HG03039 (cell line): Measurements from ENCODE around the gene GPN2.
"Not testable (repeated sequence)": the region's sequence is repeated elsewhere in the genome, so short reads cannot be mapped to it uniquely, and the experiment has no call there.

Experiments used
- ATAC-seq: cut with Tn5 transposase; IDR thresholded peaks from one replicate; pipeline ENCODE4 v1.9.1; 2021; ENCODE audit warnings: mild to moderate bottlenecking, moderate library complexity; ENCODE audit not compliant: unreplicated experiment

Gene GPN2

DNA sequence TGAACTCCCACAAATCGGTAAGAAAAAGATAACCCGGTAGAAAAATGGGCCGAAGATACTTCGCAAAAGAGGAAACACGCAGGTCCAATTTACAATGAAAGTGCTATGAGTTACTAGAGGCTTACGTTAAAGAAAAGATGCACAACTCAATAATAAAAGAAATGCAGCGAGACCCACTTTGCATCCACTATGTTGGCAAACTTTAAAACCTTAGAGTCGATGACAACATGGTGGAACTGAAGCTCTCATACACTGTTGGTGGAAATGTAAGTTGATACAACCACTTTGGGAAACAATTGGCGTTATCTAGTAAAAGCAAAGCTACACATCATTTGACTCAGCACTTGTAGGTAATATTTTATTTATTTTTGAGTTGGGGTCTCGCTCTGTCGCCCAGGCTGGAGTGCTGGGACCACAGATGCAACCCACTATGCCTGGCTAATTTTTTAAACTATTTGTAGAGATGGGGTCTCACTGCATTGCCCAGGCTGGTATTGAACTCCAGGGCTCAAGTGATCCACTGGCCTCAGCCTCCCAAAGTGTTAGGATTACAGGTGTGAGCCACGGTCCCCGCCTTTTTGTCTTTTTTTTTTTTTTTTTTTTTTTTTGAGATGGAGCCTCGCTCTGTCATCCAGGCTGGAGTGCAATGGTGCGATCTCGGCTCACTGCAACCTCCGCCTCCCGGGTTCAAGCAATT lies 10.9 kb upstream of the GPN2 start:
- ATAC-seq = no peak

DNA sequence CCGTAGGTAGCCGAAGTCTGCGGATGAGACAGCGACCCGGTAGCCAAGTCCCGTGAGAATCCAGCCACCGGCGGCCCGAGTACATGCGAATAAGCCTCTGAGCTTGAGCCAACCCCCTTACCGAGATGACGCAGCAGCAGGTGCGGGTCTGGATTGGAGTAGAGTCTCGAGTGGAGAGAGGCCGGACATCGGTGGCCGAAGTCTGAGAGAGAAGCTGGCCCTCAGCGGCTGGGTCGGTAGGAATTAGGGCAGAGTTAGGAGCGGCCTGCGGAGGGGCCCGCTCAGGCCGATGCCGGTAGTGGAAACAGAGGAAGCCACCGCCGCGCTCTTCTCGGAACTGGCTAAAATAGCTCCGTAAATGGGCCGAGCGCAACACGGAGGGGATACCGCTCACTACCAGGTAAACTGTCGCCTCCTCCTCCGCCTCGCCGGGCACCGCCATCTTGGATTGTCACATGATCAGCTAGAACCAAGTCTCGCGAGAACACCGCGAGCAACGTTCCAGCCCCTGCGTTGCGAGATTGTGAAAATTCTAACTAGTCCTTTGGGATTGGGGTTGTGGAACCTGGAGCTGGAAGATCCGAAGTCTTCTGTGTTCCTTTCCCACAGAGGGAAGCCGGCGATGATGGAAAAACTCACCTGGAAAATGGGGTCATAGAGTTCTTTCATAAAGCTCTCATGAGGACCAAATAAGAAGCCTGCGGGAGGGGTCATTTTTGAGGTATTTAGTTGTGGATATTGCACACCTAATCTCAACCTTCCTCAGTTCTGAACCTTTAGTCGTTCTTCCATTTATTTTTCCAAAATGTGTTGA lies 10.1 kb upstream of the GPN2 start, which contains the start of gene GPATCH3:
Gene GPATCH3, minus strand, starts transcription at position 467 of the 814 bp plus-strand sequence. Its CDS starts 25 bp downstream, at position 442.
- peak; percentile 62 for ATAC-seq

- no peak for ATAC-seq
Measured at GRCh38 chr1:26897351-26897750, 7.3 kb upstream of the GPN2 start.

DNA sequence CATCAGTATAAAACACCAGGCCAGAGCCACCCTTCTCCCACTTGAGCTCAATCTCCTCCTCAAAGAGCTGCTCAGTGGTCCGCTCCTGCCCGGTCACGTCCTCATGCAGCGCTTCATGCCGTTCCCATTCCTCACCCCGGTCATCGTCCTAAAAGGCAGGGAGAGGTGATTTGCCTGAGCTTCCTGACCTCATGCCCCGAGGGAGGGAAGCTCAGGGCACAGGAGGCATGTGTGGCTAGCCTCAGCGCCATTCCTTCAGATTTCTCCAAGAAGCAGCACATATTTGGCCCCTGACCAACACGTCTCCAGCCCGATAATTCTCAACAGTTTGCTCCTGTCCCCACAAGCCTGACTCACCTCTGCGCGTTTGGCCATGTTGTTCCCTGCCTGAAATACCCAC lies 4.2 kb upstream of the GPN2 start:
- no peak for ATAC-seq

GRCh38 chr1:26890467-26890796 lies 349 bp upstream of the GPN2 start:
- peak; percentile 10 for ATAC-seq

- ATAC-seq = no peak
Measured at GRCh38 chr1:26888231-26888630, 1.9 kb downstream of the GPN2 start.

GRCh38 chr1:26887125-26887524 lies 3.0 kb downstream of the GPN2 start:
- no peak for ATAC-seq

- ATAC-seq = no peak
Measured at GRCh38 chr1:26882696-26883463, 7.2 kb downstream of the GPN2 start.

- not testable (repeated sequence) for ATAC-seq
Measured at GRCh38 chr1:26881611-26882010, 8.5 kb downstream of the GPN2 start.

DNA sequence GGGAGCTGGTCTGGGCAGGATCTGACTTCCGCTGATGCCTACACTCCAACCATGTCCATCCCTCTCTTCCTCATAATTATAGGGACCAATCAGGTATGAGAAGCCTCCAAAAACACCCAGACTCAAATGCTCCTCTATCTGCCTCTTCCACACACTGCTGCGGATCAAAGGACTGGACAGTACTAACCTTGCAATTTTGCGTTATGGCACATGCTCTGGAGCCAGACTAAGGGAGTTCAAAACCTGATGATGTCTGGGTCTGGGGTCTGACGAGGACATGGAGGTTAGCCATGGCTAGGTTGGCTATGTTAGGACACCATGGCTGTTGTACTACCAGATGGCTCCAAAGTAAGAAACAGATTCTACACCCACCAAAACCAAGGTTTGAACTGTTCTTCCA lies 10.3 kb downstream of the GPN2 start:
- no peak for ATAC-seq

- ATAC-seq = no peak
Measured at GRCh38 chr1:26877326-26877725, 12.8 kb downstream of the GPN2 start.

DNA sequence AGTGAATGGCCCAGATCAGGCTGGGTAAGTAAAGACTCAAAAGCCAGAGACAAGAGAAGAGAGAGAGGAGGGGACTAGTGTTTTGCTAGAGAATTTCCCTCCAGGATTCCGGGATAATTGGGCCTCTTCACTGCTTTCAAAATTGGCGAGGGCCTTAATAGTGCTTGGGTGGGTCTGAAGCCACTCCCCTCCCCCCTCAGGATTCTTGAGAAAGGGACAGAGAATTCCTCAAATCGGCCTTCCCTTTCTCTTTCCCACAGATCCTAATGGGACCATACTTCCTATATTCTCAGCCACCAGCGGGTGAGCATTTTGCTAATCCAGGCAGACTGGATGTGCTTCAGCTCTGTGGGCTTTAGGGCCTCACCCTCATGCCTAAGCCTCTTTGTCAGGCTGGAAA lies 15.2 kb downstream of the GPN2 start:
- no peak for ATAC-seq

- not testable (repeated sequence) for ATAC-seq
Measured at GRCh38 chr1:26873097-26873496, 17.0 kb downstream of the GPN2 start.

GRCh38 chr1:26864610-26865480 lies 25.2 kb downstream of the GPN2 start:
- peak; percentile 88 for ATAC-seq

DNA sequence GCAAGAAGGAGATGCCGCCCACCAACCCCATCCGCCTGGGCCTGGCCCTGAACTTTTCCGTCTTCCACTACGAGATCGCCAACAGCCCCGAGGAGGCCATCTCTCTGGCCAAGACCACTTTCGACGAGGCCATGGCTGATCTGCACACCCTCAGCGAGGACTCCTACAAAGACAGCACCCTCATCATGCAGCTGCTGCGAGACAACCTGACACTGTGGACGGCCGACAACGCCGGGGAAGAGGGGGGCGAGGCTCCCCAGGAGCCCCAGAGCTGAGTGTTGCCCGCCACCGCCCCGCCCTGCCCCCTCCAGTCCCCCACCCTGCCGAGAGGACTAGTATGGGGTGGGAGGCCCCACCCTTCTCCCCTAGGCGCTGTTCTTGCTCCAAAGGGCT lies 26.4 kb downstream of the GPN2 start:
- no peak for ATAC-seq

DNA sequence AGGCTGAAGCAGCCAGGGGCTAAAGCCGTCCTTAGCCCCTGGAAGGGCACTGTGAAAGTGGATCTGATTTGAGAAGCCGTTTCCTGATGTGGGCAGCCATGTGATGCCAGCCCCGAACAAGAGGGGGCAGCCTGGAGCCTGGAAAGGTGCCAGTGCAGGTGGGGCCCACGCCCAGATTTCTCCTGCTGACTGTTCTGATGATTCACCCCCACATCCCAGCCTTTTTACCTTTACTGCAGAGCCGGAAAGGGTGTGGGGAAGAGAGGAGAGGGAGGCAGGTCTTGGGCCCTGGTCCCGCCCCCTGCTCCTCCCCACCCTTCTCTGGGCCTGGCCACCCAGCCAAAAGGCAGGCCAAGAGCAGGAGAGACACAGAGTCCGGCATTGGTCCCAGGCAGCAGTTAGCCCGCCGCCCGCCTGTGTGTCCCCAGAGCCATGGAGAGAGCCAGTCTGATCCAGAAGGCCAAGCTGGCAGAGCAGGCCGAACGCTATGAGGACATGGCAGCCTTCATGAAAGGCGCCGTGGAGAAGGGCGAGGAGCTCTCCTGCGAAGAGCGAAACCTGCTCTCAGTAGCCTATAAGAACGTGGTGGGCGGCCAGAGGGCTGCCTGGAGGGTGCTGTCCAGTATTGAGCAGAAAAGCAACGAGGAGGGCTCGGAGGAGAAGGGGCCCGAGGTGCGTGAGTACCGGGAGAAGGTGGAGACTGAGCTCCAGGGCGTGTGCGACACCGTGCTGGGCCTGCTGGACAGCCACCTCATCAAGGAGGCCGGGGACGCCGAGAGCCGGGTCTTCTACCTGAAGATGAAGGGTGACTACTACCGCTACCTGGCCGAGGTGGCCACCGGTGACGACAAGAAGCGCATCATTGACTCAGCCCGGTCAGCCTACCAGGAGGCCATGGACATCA lies 27.1 kb downstream of the GPN2 start, which contains the start of gene SFN:
Gene SFN, plus strand, starts transcription at position 369 of the 904 bp plus-strand sequence. Its CDS starts 64 bp downstream, at position 433.
- no peak for ATAC-seq

DNA sequence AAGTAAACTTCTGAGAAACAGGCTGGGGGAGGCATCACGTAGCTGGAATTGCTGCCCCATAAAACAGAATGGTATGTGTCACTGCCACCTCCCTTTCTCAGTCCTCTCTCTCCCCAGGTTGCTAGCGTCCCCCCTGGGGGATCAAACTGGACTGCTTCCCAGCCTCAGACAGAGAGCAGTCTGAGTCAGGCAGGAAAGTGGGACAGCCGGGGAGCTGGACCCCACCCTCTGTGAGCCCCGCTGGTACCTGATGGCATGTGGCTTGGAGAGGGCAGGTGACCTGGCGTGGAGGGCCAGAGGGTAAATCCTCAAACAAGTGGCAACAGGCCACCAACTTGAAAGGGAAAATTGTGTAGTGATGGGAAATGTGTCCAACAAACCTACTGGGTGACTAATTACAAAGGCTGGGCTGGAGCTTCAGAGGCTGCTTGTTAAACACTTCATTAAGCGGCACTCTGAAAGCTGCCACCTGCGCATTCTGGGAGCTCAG lies 28.1 kb downstream of the GPN2 start:
- no peak for ATAC-seq

DNA sequence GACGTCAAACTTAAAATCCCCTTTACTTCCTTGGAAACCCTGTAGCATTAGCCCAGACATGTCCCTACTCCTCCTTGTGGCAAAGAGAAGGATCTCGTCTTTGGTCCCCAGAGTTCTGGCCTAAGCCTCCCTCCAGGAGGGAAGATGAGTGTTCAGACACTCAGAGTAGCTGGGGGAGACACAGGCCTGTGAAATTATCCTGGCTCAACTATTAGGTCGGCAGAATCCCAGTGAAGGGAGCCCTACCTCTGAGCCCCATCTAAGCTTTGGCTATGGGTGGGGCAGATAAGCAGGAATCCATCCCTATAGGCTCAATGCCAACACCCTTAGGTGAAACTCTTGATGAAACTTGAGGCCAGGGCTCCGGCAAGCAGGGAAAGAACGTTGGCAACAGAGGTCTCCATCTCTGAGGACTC lies 28.8 kb downstream of the GPN2 start:
- no peak for ATAC-seq

DNA sequence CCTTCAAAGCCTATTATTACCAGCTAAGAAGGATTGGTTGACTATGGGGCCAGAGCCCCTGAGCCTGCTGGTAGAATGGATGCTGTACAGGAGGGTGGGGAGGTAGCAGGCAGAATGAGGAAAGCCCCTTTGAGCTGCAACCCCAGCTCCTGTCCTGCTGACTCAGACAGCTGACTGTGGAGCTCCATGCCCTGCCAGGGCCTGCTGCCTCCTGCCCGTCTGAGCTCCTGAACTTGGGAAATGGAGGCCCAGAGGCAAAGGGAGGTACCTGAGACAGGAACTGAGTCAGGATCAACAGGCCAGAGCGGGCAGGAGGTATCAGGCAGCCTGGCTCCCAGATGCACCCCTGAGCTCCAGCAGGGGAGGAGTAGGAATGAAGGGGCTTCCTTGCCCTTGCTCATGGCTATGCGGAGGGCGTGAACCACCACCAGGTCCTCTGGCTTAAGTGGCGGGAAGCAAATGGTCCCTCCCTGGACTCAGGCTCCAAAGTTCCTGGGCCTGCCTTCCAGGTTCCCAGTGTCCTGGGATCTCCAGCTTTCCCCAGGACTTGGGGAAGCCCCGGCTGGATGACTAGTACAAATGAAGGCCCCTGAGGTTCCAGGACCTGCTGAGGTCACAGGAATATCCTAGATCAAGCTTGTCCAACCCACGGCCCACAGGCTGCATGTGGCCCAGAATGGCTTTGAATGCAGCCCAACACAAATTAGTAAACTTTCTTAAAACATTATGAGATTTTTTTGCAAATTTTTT lies 31.0 kb downstream of the GPN2 start:
- no peak for ATAC-seq
